Smooth muscle cell (in vitro differentiated cells): ENCODE data around the gene CENPL. TPM values are rescaled to one million over a fixed set of nuclear protein-coding genes. Genes with fewer than 3 reads are reported as not detected.
"Not testable (repeated sequence)": the region's sequence is repeated elsewhere in the genome, so short reads cannot be mapped to it uniquely, and the experiment has no call there.

Experiments used
- DNase-seq: peaks from one replicate; lab custom pipeline; 2025; ENCODE audit not compliant: unreplicated experiment; lab: John Stamatoyannopoulos, UW
- H2AFZ ChIP-seq: fragments of 200-600 bp; sonication (generic); 2 replicates; pipeline ENCODE4 v1.6.0; 2016; ENCODE audit warnings: antibody characterized with exemption, low read depth, mild to moderate bottlenecking
- H3F3A ChIP-seq: fragments of 200-600 bp; sonication (generic); 2 replicates; pipeline ENCODE4 v1.6.0; 2017; ENCODE audit warnings: antibody characterized with exemption, low read depth
- H3K27ac ChIP-seq: fragments of 200-600 bp; sonication (generic); 2 replicates; pipeline ENCODE4 v1.5.1; 2016; ENCODE audit warnings: low read depth, mild to moderate bottlenecking
- H3K27me3 ChIP-seq: fragments of 200-600 bp; sonication (generic); 2 replicates; pipeline ENCODE4 v1.6.1; 2016; ENCODE audit warnings: low read depth, mild to moderate bottlenecking
- H3K36me3 ChIP-seq: fragments of 200-600 bp; sonication (generic); 2 replicates; pipeline ENCODE4 v1.5.1; 2016; ENCODE audit warnings: low read depth
- H3K4me1 ChIP-seq: fragments of 200-600 bp; sonication (generic); 2 replicates; pipeline ENCODE4 v1.5.1; 2016; ENCODE audit warnings: low read depth
- H3K4me2 ChIP-seq: fragments of 200-600 bp; sonication (generic); 2 replicates; pipeline ENCODE4 v1.6.0; 2016; ENCODE audit warnings: mild to moderate bottlenecking
- H3K4me3 ChIP-seq: fragments of 200-600 bp; sonication (generic); 2 replicates; pipeline ENCODE4 v1.5.1; 2016; ENCODE audit warnings: mild to moderate bottlenecking
- H3K79me2 ChIP-seq: fragments of 200-600 bp; sonication (generic); 2 replicates; pipeline ENCODE4 v1.6.0; 2016; ENCODE audit warnings: low read depth, mild to moderate bottlenecking
- H3K9ac ChIP-seq: fragments of 200-600 bp; sonication (generic); 2 replicates; pipeline ENCODE4 v1.6.0; 2016; ENCODE audit warnings: low read depth
- H3K9me3 ChIP-seq: fragments of 200-600 bp; sonication (generic); replicated peaks from 2 replicates; pipeline ENCODE4 v1.5.1; 2016; ENCODE audit warnings: low read depth
- H4K20me1 ChIP-seq: fragments of 200-600 bp; sonication (generic); 2 replicates; pipeline ENCODE4 v1.6.0; 2016; ENCODE audit warnings: low read depth
- CTCF ChIP-seq: fragments of 200-600 bp; sonication (generic); IDR thresholded peaks from 2 replicates; pipeline ENCODE4 v1.5.1; 2017; ENCODE audit warnings: borderline replicate concordance, mild to moderate bottlenecking, antibody characterized with exemption; ENCODE audit not compliant: insufficient read depth, poor library complexity, severe bottlenecking
- WGBS: methylation state at CpG from one replicate; pipeline ENCODE4 v1.1.7; 2016; ENCODE audit warnings: low lambda C conversion rate; 5-methylcytosine and 5-hydroxymethylcytosine counted together
- polyA plus RNA-seq: library from polyadenylated mRNA; unstranded; fragments of >200 nt; fragmentation: Nextera tagmentation; extraction: Ambion mirVana; gene quantifications from 2 replicates; pipeline ENCODE4 v1.2.1, GENCODE V29; 2016
- total RNA-seq: library from RNA; depleted of rRNA; stranded (reverse); fragments of >200 nt; gene quantifications from 2 replicates; pipeline ENCODE4 v1.2.3, GENCODE V29; 2014

The CENPL gene
- total and polyA plus RNA-seq, 2 experiments from 2014 or later, result 6.1 to 14.6 TPM

- no peak overlapping the region for H3K9ac ChIP-seq
These were observed 49.0 kb downstream of the CENPL start for GRCh38 chr1:173775578-173776226.

GRCh38 chr1:173771560-173771959 lies 53.1 kb downstream of the CENPL start:
- no peaks in the 10 kb centered on the region for H4K20me1 ChIP-seq
- H3K36me3 ChIP-seq, result peaks cover 22% of the 10 kb centered on the region
- no peaks in the 10 kb centered on the region for H3K9me3 ChIP-seq
- no peaks in the 10 kb centered on the region for H3K79me2 ChIP-seq
- no peak overlapping the region for H3K27ac ChIP-seq
- 97% methylated on average over 1 of the region's 1 CpG for WGBS
- TF ChIP-seq CTCF, result no peak
- H3K4me1 ChIP-seq, result no peaks in the 10 kb centered on the region
- no peak overlapping the region for H3K4me2 ChIP-seq
- no peak overlapping the region for H3K4me3 ChIP-seq
- no peaks in the 10 kb centered on the region for H3K27me3 ChIP-seq
- DNase-seq, result no peak
- H3K9ac ChIP-seq, result no peak overlapping the region
- no peaks in the 10 kb centered on the region for H3F3A ChIP-seq
- no peak overlapping the region for H2AFZ ChIP-seq

More at GRCh38 chr1:173775578-173776226, 49.0 kb downstream of the CENPL start:
- no peak for TF ChIP-seq CTCF
- Histone ChIP-seq H3K9me3 (no peaks in the 10 kb centered on the region), H3K36me3 (peaks cover 16% of the 10 kb centered on the region), H2AFZ (no peak overlapping the region), H3K4me1 (no peaks in the 10 kb centered on the region), H3K79me2 (no peaks in the 10 kb centered on the region), H3K27ac (no peak overlapping the region), H3K4me2 (no peak overlapping the region), H4K20me1 (peaks cover 32% of the 10 kb centered on the region), H3K4me3 (no peak overlapping the region), H3F3A (no peaks in the 10 kb centered on the region), H3K27me3 (no peaks in the 10 kb centered on the region)
- WGBS, result 98% methylated on average over 5 of the region's 5 CpGs
- no peak for DNase-seq

GRCh38 chr1:173770330-173770729 lies 54.4 kb downstream of the CENPL start:
- H3K9me3 ChIP-seq, H3K4me3 ChIP-seq, H3K27me3 ChIP-seq, H4K20me1 ChIP-seq, H3K27ac ChIP-seq, H3K9ac ChIP-seq, H3K79me2 ChIP-seq, H3F3A ChIP-seq, DNase-seq, H2AFZ ChIP-seq, H3K4me2 ChIP-seq, H3K4me1 ChIP-seq: not testable (repeated sequence)
- peaks cover 14% of the 10 kb centered on the region for H3K36me3 ChIP-seq
- 97% methylated on average over 9 of the region's 9 CpGs for WGBS

- Histone ChIP-seq H3K4me1 (no peaks in the 10 kb centered on the region), H3K27me3 (no peaks in the 10 kb centered on the region), H3K9ac (no peak overlapping the region), H3K4me2 (no peak overlapping the region), H2AFZ (no peak overlapping the region), H3K27ac (no peak overlapping the region), H3K9me3 (no peaks in the 10 kb centered on the region), H4K20me1 (no peaks in the 10 kb centered on the region), H3K79me2 (no peaks in the 10 kb centered on the region), H3F3A (peaks cover 3% of the 10 kb centered on the region), H3K4me3 (no peak overlapping the region), H3K36me3 (peaks cover 7% of the 10 kb centered on the region)
- no peak for DNase-seq
- WGBS, result 98% methylated on average over 3 of the region's 3 CpGs
- no peak for TF ChIP-seq CTCF
These were observed 55.9 kb downstream of the CENPL start for GRCh38 chr1:173768827-173769226.
